HG03520 (cell line): ENCODE results near the gene XRCC3.

Experiments
- ATAC-seq: cut with Tn5 transposase; IDR thresholded peaks from one replicate; pipeline ENCODE4 v1.9.1; 2021; ENCODE audit warnings: mild to moderate bottlenecking, moderate library complexity; ENCODE audit not compliant: unreplicated experiment

Gene XRCC3

DNA sequence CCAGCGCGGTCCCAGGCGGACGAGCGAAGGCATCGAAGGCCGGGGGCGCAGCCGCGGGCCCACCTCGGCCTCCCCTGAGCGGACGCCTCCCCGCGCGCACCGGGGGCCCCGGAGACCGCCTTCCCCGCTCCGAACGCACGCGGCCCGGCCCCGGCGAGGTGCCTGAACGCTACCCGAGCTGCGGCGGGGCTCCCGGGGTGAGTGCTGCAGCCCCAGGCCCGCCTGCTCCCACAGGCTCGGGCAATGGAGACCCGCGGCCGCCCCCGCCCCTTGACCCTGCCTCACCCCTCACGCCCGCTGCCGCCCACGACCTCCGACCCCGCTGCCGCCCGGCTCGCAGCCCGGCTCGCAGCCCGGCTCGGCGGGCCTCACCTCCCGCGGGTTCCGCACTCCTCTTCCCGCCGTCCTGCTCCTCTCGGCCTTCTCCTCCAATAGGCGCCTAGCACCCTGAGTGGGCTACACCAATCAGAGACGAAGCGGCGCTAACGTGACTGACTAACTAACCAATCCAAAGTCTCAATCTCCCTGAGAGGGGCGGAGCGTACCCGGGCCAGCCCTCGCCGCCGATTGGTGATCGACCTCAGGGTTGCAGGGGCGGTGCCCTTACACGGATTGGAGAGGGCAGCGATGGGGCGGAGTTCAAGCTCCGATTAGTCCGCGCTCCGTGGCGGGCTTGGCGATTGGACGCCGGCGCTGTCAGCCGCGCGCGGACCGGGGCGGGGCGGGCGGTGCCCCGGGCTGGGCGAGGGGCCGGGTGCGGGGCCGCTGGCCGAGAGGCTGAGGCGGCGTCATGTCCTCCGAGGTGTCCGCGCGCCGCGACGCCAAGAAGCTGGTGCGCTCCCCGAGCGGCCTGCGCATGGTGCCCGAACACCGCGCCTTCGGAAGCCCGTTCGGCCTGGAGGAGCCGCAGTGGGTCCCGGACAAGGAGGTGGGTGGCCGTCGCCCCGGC is at the start of gene XRCC3, which contains the start of gene ZFYVE21:
Gene XRCC3 (minus strand): TSS at position 400 of the 949 bp plus-strand sequence. CDS start 4,364 bp downstream, outside the sequence.
Gene ZFYVE21 (plus strand): TSS at position 759 of the 949 bp plus-strand sequence. CDS start 32 bp downstream, at position 791.
- peak; percentile 91 for ATAC-seq

DNA sequence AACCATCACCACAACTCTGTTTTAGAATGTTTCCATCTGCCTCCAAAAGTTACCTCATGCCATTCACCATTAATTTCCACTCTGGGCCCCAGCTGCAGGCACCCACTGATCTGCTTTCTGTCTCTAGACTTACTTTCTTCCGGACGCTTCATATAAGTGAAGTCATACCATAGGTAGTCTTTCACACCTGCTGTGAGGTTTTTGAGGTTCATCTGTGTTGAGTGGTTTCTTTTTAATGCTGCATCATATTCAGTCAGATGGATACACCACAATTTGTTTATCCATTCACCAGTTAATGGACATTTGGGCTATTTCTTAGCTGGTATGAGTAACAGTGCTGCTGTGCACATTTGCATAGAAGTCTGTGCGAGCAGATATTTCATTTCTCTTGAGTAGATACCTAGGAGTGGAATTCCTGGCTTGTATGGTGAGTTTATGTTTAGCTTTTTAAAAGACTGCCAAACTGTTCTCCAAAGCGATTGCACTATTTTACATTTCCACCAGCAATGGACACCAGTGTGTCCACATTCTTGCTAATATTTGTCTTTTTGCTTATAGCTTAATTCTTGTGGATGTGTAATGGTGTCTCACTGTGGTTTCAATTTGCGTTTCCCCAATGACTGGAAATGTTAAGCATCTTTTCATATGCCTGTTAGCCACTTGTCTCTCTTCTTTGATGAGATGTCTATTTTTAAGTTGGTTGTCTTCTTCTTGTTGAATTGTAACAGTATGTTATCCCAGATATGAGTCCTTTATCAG is 48.7 kb upstream of the XRCC3 start:
- peak; percentile 71 for ATAC-seq

DNA sequence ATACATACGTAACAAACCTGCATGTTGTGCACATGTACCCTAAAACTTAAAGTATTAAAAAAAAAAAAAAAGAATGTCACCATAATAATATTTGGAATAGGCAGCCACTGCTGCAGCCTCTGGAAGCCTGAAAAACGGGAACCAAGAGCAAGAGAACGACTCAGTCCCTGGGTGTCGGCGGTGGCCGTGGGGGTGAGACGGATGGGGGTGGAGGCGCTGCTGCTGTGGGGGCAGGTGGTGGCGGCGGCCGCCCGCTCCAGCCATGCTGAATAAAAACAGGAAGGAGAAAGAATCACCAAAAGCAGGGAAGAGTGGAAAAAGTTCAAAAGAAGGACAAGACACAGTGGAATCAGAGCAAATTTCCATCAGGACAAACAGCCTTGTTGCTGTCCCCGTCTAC is 47.3 kb upstream of the XRCC3 start:
- no peak for ATAC-seq

DNA sequence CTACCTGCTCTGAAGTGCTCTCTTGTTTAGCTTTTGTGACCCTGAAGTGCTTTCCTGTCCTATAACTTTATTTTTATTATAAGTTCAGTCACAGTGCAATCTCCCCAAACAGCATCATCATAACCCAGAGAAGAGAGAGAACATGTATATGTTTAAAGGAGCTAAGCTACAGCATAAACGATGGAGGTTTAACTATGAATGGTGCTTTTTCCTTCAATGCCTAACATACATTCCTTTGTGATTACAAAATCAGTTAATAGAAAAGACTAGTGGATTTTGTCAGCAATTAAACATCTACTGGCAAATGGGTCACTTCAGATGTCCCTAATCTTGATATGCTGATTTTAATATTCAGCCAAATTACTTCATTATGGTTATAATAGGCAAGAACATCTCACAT is 46.8 kb upstream of the XRCC3 start:
- ATAC-seq: no peak

DNA sequence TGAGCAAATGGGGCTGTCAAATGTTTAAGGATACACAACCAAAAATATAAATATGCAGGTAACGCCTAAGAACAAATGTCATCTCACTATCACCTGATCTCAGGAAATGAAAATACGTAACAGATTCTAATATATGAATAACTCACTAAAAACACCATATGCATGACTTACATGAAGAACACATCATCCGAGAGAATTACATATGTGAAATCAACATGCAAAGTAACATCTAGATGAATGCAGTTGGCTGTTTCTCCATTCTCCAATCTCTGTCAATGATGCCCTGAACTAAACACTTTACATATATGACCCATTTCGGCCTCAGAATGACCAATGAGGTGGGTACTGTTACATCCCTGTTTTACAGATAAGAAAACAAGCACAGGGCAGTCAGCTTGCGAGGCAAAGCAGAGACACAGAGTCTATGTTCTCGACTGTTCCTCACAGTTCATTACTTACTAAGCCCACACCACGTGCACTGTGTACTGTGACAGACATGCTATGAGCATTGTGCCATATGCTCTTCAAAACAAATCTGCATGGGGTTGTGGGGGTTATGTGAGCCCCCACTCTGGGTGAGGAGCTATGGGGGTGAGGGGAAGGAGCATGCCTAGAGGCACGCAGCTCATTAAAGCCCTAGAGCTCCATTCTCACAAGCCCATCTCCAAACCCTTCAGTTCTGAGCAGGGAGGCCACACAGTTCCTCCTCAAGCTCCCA is 43.0 kb upstream of the XRCC3 start:
- no peak for ATAC-seq

DNA sequence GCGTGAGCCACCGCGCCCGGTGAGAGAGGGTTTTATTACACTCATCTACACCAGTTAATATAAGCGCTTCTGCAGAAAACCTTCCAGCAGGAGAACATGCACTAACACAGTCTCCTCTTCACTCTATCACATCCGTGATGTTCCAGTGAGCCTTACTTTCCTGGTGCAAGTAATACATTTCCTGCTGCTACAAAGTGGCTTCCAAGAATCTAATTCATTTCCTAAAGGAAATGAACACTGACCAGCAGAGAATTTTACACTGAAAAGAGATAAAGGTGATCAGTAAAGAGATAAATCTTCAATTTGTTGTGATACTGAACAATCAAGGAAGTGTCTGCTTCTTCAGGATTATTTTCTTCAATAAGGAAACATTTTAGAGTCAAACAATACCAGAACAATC is 39.8 kb upstream of the XRCC3 start:
- no peak for ATAC-seq

DNA sequence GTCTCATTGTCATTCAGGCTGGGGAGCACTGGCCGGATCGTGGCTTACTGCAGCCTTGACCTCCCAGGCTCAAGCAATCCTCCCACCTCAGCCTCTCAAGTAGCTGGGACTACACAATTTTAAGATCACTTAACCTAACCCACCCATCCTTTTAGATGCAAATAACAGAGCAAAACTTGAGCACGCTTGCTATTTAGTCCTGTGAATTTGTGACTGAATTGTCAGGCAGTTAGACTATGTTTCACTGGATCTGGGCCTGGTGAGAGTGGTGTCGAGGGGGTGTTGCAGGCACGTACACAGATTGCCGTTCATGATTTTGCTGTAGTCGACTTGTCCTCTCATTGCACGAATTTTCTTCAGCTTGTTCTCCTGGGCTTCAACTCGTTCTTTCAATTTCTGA is 38.5 kb upstream of the XRCC3 start:
- ATAC-seq: no peak

DNA sequence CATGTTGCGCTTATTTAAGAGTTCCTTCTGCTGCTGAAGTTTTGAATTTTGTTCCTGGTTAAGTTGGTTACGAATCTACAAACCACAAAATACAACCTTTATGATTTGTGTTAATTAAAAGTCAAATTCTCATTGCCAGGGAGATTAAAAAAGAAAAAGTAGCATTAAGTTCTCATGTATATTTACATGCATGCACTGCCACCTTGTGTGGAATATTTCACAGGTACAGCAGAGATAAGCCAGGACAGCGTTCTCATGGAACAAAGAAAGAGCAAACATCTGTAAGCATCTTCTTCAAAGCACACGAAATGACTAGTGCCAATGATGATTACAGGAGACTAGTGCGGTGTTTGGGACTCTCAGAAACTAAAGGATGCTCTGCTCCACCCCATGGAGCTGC is 34.6 kb upstream of the XRCC3 start:
- ATAC-seq: no peak

DNA sequence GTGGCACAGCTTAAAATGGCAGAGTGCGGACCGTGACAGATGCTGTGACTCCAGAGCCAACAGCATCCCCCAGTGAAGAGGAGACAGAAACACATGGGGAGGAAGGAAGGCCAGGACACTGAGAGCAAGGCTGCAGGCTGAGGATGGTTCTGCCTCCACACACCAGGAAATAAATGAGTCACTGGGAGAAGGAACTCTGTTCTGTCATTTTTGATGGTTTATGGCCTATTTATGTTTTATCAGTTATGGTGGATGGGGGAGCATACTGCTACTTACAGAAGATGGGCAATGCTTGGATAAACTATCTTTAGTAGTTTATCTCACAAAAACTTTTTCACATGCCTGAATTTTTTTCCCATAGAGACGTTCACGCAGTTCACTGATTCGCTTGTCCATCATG is 34.2 kb upstream of the XRCC3 start:
- ATAC-seq: no peak

DNA sequence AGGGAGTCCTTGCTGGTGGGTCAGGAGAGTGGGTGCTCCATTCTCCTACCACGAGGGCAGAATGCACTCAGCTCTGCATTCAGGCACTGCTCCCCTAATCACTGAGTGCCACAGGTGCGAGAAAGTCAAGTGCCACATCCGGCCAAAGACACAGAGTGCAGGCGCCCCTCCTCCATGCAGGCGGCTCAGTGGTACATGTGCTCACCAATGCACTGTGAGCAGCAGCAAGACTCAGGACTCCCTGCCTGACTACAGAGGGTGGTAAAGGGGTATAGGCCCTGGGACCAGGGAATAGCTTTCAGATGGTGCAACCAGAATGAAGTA is 33.2 kb upstream of the XRCC3 start:
- ATAC-seq: no peak

DNA sequence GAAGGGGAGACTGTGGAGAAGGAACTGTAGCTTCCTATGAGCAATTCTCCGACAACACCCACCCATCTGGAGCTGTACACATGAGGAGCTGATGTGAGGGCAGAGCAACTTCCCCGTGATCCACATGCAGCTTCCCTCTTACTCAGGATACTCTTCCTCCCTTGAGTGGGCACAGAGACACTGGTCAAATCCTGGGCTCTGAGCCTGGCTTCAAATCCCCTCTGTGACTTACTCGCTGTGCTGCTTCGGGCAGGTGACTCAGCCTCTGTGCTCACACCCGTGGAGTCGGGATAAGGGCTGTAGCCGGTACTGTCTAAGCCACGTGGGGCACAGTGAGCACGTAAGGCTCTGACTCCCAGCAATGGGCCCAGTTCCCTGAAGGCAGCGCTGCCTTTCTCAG is 31.4 kb upstream of the XRCC3 start:
- ATAC-seq: no peak

DNA sequence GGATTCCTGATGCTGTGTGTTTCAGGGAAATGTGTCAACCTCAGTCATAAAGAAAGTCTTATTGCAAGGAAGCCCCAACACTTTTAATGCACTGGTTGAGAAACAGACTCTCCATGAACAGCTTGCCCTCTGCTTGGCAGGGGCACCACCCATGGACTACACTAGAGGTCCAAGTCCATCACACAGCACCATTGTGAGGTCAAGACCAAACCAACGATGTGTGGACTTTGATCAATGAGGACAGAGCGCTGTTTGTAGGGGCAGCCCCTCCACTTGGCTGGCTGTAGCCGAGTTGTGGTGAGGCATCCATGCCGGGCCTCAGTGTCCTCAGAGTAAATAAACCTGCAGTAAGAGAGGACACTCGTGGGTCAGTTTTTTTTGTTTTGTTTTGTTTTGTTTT is 30.2 kb upstream of the XRCC3 start:
- ATAC-seq: no peak

DNA sequence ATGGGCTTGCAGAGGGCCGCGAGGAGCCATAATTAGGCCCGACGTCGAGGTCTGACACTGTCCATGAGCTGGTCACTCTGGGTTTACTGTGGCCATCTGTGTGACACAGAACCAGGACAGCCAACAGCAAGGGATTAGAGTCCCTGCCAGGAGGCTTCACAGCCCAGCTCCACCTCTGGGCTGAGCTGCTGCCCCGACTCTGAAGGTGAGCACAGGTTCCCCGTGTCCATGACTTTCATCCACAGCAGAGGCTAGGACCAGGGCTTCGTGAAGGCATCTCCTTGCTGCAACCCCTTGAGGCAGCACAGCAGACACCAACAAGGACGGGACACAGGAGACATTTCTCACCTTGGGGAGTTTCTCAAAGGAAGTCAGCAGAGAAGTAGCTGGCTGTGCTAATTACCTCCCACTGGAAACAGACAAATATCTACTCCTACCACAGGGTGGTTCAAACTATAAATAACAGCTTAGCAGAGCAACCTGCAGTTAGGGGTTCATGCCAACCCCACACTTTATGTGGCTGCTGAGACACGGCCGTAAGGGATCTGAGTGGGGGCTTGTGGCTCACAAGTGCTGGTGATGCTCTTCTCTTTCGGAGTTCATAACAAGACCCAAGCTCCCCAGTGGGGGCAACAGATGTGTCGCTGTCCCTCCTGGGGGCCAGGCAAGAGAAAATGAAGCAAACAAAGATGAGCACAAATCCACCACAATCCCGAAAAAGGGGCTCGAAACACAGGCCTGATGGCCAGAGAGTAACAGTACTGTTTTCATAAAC is 29.6 kb upstream of the XRCC3 start:
- no peak for ATAC-seq

DNA sequence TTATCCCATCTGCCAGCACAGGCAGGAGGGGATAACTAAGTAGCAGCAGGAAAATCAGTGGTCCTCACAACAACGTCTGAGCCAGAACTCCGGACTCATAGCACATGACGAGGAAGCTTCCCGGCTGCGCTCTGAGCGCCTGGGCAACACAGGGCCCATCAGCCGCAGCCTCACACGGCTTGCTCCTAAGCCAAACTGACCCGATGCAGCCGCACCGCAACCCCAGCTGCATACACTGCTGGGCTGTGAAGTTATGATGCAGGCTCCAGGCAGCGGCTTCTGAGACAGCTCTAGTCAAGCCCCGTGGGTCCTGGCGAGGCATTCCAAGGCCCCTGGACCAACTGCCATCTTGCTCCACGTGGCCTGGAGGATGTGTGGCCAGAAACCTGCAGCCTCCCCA is 28.4 kb upstream of the XRCC3 start:
- ATAC-seq: no peak

DNA sequence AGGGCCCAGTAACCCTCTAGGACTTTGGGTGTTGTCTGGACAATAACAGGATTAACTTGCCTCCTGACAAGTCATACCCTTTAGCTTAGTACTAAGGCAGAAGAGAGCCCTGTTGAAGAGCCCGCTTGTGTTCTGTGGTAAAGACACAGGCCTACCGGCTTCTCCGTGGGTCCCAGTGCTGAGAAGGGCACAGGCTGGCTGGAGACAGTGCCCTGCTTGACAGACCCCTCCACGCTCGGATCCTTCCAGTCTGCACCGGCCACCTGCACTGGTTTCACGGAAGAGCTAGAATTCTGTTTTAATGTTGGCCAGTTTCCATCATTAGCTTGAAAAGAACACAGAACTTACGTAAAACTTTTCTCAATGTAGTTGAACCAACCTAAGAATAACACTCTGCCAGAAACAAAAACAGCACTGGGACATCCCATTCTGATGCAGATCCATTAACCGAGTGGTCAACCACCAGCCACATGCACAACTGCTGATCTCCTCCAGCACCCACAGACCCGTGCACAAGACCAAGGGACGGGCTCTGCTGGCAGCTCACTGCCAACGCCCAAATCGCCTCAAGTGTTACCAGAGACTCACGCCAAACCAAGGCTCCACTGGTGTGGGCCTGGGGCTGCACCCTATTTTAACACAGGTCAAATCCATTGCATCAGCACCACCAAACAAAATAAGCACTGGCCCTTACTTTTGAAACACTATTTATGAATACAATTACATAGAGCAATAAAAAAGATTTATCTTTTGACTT is 27.4 kb upstream of the XRCC3 start:
- ATAC-seq: no peak

DNA sequence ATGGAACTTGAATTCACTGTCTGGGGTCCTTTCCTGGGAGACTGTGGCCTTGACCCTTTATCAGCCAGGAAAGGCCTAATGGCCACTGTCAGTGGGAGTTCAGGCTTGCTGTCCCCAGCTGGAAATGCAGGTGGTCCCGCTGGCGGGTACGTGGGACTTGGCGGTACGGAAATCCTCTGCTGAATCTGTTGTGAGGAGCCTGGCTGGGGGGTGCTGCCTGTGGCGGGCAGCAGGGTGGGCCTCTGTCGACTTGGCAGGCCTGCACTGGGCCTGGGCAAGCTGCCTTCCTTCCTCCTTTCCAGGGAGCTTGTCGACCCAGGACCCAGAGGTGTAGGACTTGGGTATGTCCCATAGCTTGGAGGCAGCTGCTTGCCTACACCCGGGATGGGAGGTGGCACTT is 26.6 kb upstream of the XRCC3 start:
- ATAC-seq: no peak

DNA sequence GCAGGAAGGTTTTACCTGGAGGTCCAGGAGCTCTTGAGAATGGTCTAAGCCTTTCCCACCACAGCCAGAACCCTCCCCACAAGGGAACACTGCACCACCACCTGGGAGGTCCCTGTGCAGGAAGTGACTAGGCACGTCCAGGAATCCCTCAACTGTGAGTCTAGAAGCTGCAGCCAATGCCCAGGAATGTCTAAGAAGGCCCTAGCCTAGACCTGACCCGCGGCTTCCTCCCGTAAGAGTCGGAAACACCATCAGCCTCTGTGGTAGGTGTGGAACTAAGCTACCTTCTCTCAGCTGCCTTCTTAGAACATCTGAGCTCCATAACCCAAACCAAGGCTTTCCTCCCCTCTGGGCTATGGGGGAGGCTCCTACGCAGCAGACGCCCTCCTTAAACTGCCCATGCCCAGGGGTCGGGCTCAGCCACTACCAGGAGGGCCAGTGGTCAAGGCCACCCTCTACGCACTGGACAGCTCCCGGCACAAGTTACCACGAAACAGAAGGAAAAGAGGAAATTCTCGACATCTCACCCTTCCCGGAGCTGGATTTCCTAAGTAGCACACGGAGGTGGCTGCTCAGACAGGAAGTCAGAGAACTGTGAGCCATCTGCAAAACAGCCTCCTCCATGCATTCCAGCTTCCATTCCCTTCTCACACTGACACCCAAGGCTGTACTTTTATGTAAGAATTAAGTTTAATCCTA is 25.9 kb upstream of the XRCC3 start:
- ATAC-seq: no peak

DNA sequence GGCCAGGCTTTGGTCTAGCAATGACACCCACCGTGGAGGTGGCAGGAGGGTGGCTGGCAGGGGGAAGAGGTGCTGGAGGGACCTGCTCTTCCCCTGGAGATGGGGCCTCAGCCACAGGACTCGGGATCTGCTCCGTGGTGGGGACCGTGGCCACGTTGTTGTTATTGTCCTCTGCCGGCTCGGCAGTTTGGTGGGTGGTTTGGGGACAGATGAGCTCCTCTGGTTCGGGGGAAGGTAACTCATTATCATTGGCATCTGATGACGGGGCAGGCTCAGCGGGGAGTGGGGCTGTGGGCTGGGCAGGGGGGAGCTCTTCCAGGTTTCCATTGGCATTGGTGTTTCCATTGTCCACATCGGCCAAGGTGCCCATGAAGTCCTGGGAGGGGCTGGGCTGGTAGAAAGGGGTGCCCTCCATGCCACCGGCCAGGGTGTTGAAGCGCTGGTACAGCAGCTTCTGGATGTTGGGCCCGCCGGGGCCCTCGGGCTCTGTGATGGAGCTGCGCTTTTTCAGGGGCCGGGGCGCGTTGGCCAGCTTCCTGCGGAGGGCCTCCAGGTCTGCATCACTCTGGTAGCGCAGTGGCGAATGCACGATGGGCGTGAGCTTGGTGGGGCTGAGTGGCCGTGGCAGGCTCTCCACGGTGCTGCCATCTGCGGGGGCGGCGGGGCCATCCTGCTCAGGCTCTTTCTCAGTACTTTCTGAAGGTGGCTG is 24.7 kb upstream of the XRCC3 start:
- no peak for ATAC-seq

DNA sequence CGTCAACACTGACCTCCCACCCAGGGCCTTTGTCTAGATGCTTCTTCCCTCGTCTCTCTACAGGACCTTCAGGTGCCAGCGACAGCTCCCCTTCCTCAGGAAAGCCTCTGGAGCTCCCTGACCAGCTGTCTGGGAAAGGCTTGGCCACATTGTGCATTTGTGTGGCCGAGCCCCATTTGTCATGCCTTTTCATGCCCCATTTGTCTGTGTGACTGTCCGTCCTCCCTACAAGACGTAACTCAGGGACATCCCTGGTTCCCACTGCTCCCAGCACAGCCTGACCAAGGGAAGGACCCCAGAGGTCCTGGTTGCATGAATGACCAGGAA is 24.2 kb upstream of the XRCC3 start:
- ATAC-seq: no peak
